Measurements from ENCODE around the gene PPP4R2.

Gene PPP4R2

DNA sequence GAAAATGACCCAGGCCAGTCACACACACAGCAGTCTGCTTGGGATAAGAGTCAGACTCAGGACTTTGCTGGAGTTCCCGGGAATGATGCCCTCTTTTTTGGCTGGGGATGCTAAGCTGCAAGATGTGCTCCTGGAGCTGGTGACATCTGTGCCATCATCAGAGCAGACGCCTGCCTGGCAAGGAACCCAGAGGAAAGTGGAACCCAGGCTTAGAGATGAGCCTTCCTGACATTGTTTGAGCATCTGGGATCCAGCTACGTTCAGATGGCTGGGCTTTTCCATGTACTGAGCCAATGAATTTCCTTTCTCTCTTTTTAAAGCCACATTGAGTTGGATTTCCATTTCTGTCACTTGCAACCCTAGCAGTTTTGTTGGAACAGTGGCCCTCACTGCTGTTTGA, 118.1 kb downstream of the PPP4R2 start:
- no peak for TF ChIP-seq CTCF (IDR thresholded peaks at IDR 0.05; ENCODE audit: insufficient read depth, low read depth, low read length, missing control alignments)
- no peak for DNase-seq (ENCODE audit: low read depth)
- no peak overlapping the region for H3K4me3 ChIP-seq (ENCODE audit: low read length)

DNA sequence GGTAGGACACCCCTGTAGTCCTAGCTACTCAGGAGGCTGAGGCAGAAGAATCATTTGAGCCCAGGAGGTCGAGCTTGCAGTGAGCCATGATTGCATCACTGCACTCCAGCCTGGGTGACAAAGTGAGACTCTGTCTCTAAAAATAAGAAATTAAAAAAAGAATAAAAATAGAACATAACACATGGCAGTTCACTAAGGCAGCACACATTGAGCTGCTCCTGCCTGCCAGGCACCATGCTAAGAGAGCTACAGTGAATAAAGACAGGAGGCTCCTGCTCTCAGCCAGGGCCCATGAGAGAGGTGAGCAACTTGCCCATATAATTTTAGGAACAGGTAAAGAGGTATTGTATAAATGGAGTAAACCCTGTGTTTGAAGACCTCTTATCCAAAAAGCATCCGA, 119.2 kb downstream of the PPP4R2 start:
- DNase-seq (ENCODE audit: low read depth): no peak
- no peak overlapping the region for H3K4me3 ChIP-seq (ENCODE audit: low read length)
- TF ChIP-seq CTCF (IDR thresholded peaks at IDR 0.05; ENCODE audit: insufficient read depth, low read depth, low read length, missing control alignments): no peak

Data from epithelial cell of esophagus (primary cell).